ENCODE data around the gene CELSR1.
"Not testable (repeated sequence)": the region's sequence is repeated elsewhere in the genome, so short reads cannot be mapped to it uniquely, and the experiment has no call there.

CELSR1 gene

DNA sequence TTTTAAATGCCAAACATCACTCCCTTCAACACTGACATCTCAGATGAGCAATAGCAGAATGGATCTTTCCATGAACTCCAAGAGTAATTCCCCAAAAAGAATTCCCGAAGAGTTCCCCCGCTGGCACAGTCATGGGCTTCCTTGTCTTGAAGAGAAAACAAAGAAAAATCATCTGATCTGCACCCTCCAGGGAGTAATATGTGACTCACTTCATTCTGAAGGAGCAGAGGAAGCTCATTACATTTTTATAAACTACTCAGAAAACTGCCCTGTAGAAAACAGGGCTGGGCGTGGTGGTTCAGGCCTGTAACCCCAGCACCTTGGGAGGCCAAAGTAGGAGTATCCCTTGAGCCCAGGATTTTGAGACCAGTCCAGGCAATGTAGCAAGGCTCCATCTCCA lies 35.7 kb downstream of the CELSR1 start:
- peak; percentile 75; the same call in 2 of the 3 replicates for ATAC-seq
- TF ChIP-seq, protein P1, sequence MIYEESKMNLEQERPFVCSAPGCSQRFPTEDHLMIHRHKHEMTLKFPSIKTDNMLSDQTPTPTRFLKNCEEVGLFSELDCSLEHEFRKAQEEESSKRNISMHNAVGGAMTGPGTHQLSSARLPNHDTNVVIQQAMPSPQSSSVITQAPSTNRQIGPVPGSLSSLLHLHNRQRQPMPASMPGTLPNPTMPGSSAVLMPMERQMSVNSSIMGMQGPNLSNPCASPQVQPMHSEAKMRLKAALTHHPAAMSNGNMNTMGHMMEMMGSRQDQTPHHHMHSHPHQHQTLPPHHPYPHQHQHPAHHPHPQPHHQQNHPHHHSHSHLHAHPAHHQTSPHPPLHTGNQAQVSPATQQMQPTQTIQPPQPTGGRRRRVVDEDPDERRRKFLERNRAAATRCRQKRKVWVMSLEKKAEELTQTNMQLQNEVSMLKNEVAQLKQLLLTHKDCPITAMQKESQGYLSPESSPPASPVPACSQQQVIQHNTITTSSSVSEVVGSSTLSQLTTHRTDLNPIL (CRISPR knock-in tag; IDR thresholded peaks at IDR 0.05; ENCODE audit: low read depth), result no peak
- no peak for TF ChIP-seq ZC3H10 (CRISPR knock-in tag; IDR thresholded peaks at IDR 0.05)
- TF ChIP-seq BACH2 (CRISPR knock-in tag; IDR thresholded peaks at IDR 0.05; ENCODE audit: borderline replicate concordance), result no peak
- TF ChIP-seq ESRRG (CRISPR knock-in tag; IDR thresholded peaks at IDR 0.05), result no peak
- TF ChIP-seq ZNF565 (CRISPR knock-in tag; conservative IDR thresholded peaks at IDR 0.05; ENCODE audit: low read depth), result no peak
- no peak for TF ChIP-seq RARB (CRISPR knock-in tag; IDR thresholded peaks at IDR 0.05)
- TF ChIP-seq TCF4 (CRISPR knock-in tag; IDR thresholded peaks at IDR 0.05; ENCODE audit: borderline replicate concordance), result no peak
- no peak for TF ChIP-seq TOX (CRISPR knock-in tag; IDR thresholded peaks at IDR 0.05; ENCODE audit: borderline replicate concordance)
- no peak for TF ChIP-seq CSDC2 (CRISPR knock-in tag; IDR thresholded peaks at IDR 0.05)
- TF ChIP-seq ARNTL (CRISPR knock-in tag; IDR thresholded peaks at IDR 0.05; ENCODE audit: borderline replicate concordance, low read depth), result no peak
- TF ChIP-seq, protein P2, sequence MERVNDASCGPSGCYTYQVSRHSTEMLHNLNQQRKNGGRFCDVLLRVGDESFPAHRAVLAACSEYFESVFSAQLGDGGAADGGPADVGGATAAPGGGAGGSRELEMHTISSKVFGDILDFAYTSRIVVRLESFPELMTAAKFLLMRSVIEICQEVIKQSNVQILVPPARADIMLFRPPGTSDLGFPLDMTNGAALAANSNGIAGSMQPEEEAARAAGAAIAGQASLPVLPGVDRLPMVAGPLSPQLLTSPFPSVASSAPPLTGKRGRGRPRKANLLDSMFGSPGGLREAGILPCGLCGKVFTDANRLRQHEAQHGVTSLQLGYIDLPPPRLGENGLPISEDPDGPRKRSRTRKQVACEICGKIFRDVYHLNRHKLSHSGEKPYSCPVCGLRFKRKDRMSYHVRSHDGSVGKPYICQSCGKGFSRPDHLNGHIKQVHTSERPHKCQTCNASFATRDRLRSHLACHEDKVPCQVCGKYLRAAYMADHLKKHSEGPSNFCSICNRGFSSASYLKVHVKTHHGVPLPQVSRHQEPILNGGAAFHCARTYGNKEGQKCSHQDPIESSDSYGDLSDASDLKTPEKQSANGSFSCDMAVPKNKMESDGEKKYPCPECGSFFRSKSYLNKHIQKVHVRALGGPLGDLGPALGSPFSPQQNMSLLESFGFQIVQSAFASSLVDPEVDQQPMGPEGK (CRISPR knock-in tag; IDR thresholded peaks at IDR 0.05; ENCODE audit: borderline replicate concordance), result no peak
- no peak for TF ChIP-seq ZNF8 (CRISPR knock-in tag; IDR thresholded peaks at IDR 0.05)
- TF ChIP-seq OSR1 (CRISPR knock-in tag; IDR thresholded peaks at IDR 0.05), result no peak
- no peak for TF ChIP-seq ZNF70 (CRISPR knock-in tag; IDR thresholded peaks at IDR 0.05)
- TF ChIP-seq CSRNP3 (CRISPR knock-in tag; IDR thresholded peaks at IDR 0.05), result no peak
- no peak for TF ChIP-seq ISL1 (CRISPR knock-in tag; IDR thresholded peaks at IDR 0.05)
- no peak for TF ChIP-seq SNAI2 (CRISPR knock-in tag; IDR thresholded peaks at IDR 0.05)
- TF ChIP-seq, protein P3, sequence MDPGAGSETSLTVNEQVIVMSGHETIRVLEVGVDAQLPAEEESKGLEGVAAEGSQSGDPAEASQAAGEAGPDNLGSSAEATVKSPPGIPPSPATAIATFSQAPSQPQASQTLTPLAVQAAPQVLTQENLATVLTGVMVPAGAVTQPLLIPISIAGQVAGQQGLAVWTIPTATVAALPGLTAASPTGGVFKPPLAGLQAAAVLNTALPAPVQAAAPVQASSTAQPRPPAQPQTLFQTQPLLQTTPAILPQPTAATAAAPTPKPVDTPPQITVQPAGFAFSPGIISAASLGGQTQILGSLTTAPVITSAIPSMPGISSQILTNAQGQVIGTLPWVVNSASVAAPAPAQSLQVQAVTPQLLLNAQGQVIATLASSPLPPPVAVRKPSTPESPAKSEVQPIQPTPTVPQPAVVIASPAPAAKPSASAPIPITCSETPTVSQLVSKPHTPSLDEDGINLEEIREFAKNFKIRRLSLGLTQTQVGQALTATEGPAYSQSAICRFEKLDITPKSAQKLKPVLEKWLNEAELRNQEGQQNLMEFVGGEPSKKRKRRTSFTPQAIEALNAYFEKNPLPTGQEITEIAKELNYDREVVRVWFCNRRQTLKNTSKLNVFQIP (CRISPR knock-in tag; IDR thresholded peaks at IDR 0.05; ENCODE audit: borderline replicate concordance, low read depth), result no peak

- ATAC-seq, result not testable (repeated sequence)
Measured at GRCh38 chr22:46501265-46501664, 36.2 kb downstream of the CELSR1 start.

DNA sequence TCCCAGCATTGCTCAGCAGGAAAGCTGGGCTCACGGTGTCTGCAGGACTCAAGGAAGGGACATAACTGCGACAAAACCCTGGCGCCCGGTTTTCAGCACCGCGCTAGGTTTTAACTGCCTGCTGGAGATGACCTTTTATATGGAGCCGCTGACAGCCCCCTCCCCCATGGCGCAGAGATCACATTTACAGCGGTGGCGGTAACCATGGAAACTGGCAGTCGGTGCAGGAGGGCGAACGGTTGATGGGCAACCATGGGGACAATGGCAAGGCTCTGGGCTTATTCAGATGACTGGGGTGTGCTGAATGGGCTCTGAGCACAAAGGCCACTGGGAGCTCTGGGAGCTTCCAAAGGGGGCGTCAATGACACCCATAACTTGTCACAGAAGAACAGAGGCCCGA lies 37.2 kb downstream of the CELSR1 start:
- no peak for ATAC-seq
- TF ChIP-seq RARB (CRISPR knock-in tag; IDR thresholded peaks at IDR 0.05), result no peak
- no peak for TF ChIP-seq ESRRG (CRISPR knock-in tag; IDR thresholded peaks at IDR 0.05)
- no peak for TF ChIP-seq ZNF70 (CRISPR knock-in tag; IDR thresholded peaks at IDR 0.05)

GRCh38 chr22:46499805-46500189 lies 37.6 kb downstream of the CELSR1 start:
- ATAC-seq, result no peak
- TF ChIP-seq GLIS3 (CRISPR knock-in tag; IDR thresholded peaks at IDR 0.05), result no peak
- no peak for TF ChIP-seq ARNTL (CRISPR knock-in tag; IDR thresholded peaks at IDR 0.05; ENCODE audit: borderline replicate concordance, low read depth)
- no peak for TF ChIP-seq ZNF8 (CRISPR knock-in tag; IDR thresholded peaks at IDR 0.05)
- no peak for TF ChIP-seq TSHZ2 (CRISPR knock-in tag; IDR thresholded peaks at IDR 0.05)
- TF ChIP-seq CSRNP3 (CRISPR knock-in tag; IDR thresholded peaks at IDR 0.05), result no peak
- TF ChIP-seq ISL1 (CRISPR knock-in tag; IDR thresholded peaks at IDR 0.05), result no peak
- no peak for TF ChIP-seq ZFP3 (CRISPR knock-in tag; IDR thresholded peaks at IDR 0.05)
- TF ChIP-seq PPARA (CRISPR knock-in tag; IDR thresholded peaks at IDR 0.05; ENCODE audit: borderline replicate concordance), result no peak
- TF ChIP-seq BACH2 (CRISPR knock-in tag; IDR thresholded peaks at IDR 0.05; ENCODE audit: borderline replicate concordance), result no peak
- no peak for TF ChIP-seq TOX (CRISPR knock-in tag; IDR thresholded peaks at IDR 0.05; ENCODE audit: borderline replicate concordance)
- TF ChIP-seq OSR1 (CRISPR knock-in tag; IDR thresholded peaks at IDR 0.05), result no peak
- no peak for TF ChIP-seq CSDC2 (CRISPR knock-in tag; IDR thresholded peaks at IDR 0.05)
- TF ChIP-seq RARB (CRISPR knock-in tag; IDR thresholded peaks at IDR 0.05), result no peak
- TF ChIP-seq ESRRG (CRISPR knock-in tag; IDR thresholded peaks at IDR 0.05), result no peak
- TF ChIP-seq, protein P2 (CRISPR knock-in tag; IDR thresholded peaks at IDR 0.05; ENCODE audit: borderline replicate concordance), result no peak
- TF ChIP-seq ZC3H10 (CRISPR knock-in tag; IDR thresholded peaks at IDR 0.05), result no peak
- no peak for TF ChIP-seq SNAI2 (CRISPR knock-in tag; IDR thresholded peaks at IDR 0.05)
- TF ChIP-seq ZFP30 (CRISPR knock-in tag; IDR thresholded peaks at IDR 0.05), result no peak
- no peak for TF ChIP-seq ZNF565 (CRISPR knock-in tag; conservative IDR thresholded peaks at IDR 0.05; ENCODE audit: low read depth)
